GM21619 (cell line): ENCODE data around the gene ELAC2.

Experiments used
- ATAC-seq: cut with Tn5 transposase; IDR thresholded peaks from one replicate; pipeline ENCODE4 v1.9.1; 2021; ENCODE audit not compliant: unreplicated experiment

The ELAC2 gene, protein sequence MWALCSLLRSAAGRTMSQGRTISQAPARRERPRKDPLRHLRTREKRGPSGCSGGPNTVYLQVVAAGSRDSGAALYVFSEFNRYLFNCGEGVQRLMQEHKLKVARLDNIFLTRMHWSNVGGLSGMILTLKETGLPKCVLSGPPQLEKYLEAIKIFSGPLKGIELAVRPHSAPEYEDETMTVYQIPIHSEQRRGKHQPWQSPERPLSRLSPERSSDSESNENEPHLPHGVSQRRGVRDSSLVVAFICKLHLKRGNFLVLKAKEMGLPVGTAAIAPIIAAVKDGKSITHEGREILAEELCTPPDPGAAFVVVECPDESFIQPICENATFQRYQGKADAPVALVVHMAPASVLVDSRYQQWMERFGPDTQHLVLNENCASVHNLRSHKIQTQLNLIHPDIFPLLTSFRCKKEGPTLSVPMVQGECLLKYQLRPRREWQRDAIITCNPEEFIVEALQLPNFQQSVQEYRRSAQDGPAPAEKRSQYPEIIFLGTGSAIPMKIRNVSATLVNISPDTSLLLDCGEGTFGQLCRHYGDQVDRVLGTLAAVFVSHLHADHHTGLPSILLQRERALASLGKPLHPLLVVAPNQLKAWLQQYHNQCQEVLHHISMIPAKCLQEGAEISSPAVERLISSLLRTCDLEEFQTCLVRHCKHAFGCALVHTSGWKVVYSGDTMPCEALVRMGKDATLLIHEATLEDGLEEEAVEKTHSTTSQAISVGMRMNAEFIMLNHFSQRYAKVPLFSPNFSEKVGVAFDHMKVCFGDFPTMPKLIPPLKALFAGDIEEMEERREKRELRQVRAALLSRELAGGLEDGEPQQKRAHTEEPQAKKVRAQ

DNA sequence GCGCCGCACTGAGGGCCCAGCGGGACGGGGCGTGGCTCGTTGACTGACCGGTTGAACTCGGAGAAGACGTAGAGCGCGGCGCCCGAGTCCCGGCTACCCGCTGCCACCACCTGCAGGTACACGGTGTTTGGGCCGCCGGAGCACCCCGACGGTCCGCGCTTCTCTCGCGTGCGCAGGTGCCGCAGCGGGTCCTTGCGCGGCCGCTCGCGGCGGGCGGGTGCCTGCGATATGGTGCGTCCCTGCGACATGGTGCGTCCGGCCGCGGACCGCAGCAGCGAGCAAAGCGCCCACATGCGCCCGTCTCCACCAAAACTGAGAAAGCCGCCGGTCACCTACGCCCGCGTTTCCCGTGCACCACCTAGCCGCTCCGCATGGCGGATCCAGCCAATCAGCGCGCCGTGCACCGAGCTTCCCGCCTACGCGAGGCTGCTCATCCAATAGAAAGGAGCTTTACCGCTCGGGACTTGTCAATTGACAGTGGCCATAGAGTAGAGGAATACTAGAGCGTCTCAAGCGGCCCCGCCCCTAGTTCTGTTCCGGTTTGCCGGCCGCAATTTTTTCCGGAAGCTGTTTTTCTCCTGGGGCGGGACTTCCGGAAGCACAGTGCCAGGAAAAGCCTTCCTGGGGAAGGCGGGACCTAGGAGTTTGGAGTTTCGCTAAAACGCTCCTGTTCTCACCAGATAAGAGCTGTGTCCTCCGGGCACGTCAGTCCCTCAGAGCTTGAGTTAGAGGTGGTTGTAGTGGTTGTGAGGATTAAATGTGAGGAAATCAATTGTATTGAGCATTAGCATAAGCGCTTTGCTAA lies at the start of gene ELAC2:
Gene ELAC2 (minus strand): TSS at position 373 of the 805 bp plus-strand sequence. CDS start 80 bp downstream, at position 293.
- ATAC-seq: peak; percentile 96

DNA sequence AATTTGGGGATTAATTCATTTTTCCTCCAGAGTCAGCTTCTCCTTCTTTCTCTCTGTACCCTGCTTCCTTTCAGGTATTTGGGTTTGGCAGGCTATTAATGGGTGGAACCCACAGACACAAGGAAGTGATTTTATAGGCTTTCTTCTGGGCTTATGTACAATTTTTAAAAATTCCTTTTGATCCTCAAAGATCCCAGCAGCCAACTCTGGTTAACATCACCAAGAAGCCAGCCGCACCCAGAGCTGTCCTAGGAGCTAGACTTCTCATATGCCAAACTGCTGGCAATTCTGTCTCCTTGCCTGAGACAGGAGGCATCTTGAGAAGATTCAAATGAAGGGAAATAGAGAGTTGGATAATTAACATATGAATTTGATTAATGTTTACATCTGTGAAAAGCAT lies 47.2 kb upstream of the ELAC2 start:
- no peak for ATAC-seq

DNA sequence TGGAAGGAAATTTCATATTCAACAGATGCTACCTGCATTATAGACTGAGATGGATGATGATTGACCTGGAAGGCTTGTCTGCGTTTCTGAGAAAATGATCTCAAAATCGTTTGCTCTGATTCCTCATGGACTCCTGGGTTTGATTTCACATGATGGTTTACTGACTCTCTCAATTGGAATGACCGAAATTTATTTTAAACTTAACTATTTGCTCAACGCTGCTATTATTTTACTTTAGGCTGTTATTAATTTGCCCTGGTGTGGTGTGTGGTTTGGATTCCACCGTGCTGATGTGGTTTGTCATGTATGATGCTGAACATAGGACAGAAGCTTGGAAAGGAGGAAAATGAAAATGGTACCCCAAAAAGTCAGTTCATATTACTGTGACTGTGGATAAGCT lies 37.3 kb upstream of the ELAC2 start:
- ATAC-seq: no peak

DNA sequence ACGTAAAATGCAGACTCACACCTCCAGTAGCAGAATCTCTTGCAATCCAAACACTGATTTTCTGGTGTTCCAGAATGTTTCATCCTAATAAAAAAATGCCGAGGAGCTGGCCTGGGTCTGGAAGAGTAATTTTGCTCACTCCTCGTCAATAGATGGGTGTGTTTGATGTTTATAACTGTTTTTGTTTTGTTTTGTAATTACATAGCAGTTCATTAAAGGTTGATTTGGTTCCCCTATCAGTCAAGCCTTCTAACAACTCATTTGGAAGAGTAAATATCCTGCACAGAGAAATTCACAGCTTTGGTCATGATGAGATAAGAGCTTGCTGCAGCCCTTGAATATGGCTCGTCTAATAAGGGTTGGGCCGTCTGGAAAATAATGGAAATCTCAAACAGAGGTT lies 36.8 kb upstream of the ELAC2 start:
- no peak for ATAC-seq

DNA sequence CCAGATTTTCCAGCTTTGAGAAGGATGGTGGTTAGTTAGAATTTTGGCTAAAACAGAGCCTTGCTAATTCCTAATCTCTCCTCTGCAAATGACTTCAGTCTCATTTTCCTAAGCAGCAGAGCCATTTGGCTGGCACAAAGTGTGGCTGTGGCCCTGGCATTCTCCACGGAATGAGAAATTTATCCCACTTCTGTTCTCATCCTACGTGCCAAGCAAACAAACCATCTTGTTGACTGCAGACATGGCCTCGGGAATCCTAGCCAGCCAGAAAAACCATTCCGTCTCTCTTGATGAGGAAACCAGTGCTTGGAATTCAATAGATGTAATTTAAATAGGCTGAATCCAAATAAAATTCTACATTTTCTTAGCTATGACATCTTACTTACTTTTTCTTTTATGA lies 34.1 kb upstream of the ELAC2 start:
- no peak for ATAC-seq

DNA sequence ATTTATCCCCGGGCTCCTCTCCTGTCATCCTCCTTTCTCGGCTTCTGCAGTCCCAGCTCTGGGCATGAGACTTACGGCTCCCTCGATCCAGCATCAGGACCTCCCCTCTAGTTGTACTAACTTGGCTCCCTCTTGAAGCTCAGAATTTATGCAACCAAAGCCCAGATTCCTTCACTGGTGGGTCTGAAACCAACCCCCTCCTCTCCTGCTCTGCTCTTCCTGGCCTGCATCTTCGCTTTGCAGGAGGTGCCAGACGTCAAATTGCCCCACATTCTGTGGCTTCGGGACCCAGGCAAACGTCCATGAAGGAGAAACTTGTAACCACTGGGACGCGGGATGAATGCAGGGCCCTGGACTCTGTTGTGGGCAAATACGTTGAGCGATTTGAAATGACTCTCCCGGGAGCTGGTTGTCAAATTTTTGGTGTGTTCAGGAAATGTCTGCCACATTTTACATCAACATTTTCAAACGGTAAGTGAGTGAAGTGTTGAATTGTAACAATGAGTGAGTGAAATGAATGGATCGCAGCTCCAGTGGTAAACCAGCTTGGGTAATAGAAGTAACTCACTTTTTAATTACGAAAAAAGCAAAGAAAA lies 29.3 kb upstream of the ELAC2 start:
- no peak for ATAC-seq

DNA sequence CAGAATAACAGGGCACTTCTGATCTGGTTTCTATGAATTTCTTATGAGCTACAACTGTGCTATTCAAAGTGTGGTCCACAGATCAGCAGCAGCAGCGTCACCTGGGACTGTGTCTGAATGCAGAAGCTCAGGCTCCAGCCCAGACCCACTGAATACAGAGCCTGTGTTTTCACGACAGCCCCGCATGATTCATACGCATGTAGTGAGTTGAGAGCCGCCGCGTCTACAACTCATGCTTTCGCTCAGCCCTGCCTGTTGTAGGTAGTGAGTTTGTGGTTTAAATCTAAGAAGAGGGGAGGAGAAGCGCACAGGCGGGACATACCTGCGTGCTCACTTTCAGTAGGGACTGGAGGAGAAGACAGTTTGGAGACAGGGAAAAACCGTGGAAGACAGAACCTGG lies 28.5 kb upstream of the ELAC2 start:
- ATAC-seq: no peak

DNA sequence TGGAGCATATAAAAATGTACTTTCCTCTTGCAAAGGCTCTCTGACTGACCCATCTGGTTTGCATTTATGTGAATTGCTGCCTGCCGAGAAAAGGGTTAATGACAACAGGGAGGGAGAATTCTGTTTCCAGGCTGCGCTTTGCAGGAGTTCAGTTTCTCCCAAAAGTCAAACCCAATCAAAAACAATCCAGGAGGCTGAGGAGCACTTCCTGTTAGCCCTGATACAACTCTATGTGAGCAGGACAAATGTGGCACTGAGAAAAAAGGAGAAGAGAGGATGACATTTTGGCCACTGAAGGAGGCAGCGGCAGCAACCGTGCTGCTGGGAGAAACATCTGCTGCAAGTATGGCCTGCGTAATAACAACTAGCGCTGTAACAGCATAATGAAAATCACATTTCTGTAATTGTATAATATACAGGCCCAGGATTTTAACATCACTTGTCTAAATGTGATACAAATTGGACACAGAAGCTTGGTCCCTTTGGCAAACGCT lies 26.8 kb upstream of the ELAC2 start:
- ATAC-seq: no peak

DNA sequence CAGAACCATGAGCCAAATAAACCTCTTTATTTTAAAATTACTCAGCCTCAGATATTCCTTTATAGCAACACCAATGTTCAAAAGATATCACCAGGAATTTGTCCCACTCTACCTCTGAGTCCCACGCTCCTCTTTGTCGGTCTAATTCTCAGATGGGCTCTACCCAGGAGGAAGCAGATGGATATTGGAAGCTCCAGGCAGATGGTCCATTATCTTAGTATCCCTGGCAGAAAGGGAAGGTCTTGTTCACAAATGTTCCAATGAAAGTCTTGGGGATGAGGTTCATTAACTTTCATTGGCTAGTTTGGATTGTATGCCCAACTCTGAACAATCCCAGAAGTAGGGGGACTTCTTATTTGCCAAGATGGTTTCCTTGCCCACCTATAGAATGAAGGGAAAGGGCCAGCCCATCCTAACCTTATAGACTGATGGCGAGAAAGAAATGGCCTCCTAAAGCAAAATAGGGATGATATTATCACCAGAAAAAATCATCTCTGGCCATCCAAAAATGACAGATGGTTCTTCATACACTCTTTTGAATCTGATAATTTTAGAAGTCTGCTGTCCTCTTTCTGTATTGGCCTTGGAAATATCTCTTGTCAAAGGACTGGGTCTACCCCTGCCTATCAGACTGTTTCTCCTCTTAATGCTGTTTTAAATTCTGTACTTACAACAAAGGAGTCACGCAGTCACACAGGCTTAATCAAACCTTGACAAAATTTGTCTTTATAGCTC lies 21.3 kb upstream of the ELAC2 start:
- ATAC-seq: no peak

DNA sequence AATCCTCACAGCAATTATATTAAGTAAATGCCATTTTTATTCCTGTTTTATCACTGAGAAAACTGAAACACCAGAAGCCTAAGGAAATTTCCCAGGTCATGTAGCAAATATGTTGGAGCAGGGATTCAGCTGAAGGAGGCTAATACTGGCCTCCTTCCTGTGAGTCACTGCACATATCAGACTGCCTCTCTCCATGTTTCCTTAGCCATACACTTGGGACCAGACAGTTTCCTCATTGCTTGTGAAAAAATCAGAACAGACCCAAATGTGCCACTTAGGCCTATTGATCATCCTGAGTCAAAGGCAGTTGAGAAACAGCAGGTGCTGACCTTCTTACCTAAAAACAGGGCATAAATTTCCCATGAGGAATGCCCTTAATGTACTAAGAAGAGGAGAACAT lies 18.9 kb upstream of the ELAC2 start:
- ATAC-seq: no peak

DNA sequence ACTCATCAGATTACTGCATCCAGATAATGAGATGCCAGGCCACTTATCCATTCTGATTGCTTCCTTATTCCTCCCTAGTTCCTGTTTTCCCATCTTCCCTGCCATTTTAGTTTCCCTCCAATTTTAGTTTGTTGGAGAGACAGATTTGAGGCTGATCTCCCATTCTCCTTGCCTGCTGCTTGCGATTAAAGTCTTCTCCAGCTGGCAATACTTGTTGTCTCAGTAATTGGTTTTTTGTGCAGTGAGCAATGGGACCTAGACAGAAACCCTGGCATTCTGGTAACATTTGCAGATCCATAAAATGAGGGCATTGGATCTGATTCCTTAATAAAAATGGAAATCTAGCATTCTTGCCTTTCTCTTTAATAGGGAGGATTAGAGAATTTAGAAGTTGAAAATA lies 17.6 kb upstream of the ELAC2 start:
- no peak for ATAC-seq

DNA sequence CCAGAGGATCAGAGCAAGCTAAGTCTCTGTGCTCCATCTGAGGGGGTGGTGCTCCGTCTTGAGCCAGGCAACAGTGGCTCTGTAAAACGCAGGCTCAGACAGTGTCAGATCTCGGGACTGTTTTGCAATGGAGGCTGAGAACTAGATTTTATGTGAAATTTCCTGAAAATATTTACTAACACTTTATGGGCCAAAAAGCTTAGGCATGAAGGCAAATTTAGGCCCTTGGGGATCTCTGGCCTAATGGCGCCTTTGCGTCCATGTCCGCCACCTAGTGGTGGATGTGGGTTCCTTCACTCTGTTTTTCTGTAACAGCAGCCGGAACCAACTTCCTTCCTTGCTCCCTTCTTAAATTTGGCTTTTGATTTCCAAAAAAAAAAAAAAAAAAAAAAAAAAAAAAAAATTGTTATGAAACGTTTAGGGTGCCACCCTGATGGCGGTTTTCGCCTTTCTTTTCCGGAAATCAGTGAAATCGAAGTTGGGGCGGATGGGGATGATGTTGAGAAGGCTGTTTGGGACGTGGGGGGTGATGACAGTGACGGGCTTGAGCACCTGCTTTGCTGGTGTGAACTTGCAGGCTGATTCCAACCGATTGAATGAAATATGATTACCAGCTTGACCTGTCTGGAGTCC lies 14.0 kb upstream of the ELAC2 start:
- ATAC-seq: peak; percentile 87

DNA sequence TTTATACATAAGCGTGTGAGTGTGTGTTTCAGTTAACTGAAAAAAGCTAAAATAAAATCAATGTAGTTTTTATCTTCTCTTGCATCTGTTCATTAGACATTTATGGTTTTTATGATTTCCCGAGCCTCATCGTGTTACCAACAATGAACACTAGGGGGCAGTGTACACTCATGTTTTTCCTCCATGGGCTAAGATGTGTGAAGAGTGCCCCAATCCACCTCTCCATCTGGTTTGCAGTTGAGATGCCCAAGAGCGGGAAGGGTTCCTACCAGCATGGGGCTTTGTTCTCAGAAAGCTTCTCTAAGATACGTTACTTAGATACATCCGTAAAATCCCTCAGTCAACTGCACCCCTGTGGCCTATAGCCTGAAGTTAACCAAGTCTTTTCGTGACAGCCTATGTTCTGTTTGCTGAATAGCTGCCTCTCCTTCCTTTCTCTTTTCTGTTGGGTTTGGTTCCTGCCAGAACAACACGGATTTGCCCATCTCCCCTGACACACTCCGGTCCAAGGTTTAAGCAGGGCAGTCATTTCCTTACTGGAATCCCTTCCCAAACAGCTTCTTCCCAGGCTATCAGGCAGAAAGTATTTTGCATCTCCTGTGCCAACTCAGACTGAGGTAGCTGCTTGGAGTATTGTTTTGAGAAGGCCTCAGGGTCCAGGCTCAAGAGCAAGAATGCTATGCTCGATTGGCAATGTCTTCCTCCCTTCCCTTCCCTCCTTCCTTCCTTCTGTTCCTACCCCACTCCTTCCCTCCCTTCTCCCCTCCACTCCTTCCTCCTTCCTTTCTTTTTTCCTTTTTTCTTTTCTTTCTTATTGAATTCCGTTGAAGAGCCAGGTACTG lies 12.9 kb upstream of the ELAC2 start:
- no peak for ATAC-seq

DNA sequence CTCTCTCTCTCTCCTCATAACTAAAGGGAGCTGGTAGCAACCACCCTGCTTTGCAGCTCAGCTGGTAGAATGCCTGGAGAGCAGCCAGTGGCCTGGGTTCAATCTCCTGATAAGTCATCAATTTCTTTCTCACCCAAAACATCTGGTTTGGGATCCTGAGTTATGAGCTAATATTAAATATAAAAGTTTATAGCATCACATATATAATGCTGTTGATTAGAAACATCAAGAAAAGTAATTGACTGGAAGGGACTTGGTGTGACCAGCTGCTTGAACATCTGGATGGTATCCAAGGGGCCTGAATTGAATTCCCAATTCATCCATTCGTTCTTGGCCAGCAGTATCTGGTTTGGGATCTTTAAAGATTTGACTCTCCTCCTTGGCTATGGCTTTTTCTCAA lies 12.2 kb upstream of the ELAC2 start:
- no peak for ATAC-seq

DNA sequence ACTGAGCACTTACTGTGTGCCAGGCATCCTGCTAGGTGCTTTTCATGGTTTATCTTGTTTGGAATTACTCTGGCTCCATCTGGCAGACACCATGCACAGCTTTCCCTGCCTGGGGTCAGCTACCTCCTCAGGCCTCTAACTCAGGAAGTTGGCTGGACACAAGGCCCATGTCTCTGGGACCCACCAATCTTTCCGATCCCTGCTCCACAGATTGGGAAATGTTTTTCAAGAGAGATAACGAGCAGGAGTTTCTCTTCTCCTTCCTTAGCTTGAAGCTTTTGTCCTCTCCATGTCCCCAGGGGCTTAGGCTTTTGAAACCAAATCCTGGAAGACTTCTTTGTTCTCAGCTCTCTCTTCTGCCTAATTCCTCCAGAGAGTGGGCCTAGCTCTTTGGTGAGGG lies 11.5 kb upstream of the ELAC2 start:
- ATAC-seq: no peak

DNA sequence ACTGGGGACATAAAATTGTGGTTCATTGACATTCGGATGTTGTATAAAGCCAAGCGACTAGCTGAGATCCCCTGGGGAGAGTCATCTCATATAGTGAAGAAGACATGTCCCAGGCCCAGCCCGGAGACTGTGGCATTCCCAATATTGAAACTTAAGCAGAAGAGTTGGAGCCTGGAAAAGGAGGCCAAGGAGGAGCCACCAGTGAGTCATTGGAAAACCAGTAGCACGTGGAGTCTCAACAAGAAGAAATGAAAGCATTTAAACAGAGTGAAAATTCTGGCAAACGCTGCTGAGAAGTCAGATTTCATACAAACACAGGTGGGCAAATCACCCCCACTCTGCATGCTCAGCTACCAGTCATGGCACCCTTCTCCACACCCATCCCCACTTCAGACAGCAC lies 9.4 kb upstream of the ELAC2 start:
- no peak for ATAC-seq

DNA sequence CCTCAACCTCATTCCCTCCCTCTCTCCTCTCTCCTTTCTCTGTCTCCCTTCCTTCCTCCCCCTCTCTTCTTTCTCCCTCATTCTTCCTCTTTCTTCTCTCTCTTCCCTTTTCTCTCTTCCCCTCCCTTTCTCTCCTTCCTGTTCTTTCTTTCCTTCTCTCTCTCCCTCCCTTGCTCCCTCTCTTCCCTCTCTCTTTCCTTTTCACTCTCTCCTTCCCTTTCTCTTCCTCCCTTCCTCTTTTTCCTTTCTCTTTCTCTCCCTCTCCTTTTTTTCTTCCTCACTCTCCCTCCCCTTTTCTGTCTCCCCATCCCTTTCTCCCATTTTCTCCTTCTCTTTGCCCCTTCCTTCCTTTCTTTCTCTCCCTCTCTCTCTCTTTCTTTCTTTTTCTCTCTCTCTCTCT lies 7.9 kb upstream of the ELAC2 start:
- no peak for ATAC-seq

DNA sequence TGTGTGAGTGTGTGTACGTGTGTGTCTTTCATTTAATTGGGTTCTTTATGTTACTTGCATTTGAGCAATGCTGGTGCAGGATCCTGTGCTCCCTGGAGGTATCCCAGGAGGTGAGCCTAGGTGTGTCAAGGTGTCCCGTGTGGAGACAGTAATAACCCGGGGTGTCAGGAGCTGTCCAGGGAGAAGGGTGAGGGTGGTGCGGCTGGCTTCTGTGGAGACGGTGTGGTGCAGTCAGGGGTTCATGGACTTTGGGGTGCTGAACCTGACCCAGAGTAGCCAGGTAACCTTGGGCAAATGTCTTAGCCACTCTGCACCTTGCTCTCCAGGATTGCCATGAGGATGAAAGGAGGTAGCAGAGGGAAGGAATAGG lies 7.4 kb upstream of the ELAC2 start:
- ATAC-seq: no peak
